K562 (cell line): ENCODE results near the gene DNAJB12. TPM values are rescaled to one million over a fixed set of nuclear protein-coding genes. Genes with fewer than 3 reads are reported as not detected.

Source experiments
- ATAC-seq: fragments of 200-7000 bp; cut with Tn5 transposase; 3 replicates; pipeline ENCODE4 v1.9.1; 2020; ENCODE audit warnings: moderate library complexity
- BruUV-seq: library from RNA; stranded (reverse); fragments of 400-500 nt; replicated peaks from 2 replicates; lab custom pipeline; 2021; lab: Mats Ljungman, UMichigan
- CTCF ChIA-PET: fragments of 300-600 bp; formaldehyde crosslinking; extraction: SDS; loops from one replicate; lab custom pipeline; 2021; ENCODE audit warnings: low intra/inter-chr PET ratio; lab: Yijun Ruan, JAX
- POLR2A ChIA-PET: fragments of 300-600, 350-650 bp; sonication (Branson Sonifier 250); formaldehyde crosslinking; extraction: SDS; loops from one replicate; lab custom pipeline; 2021; ENCODE audit warnings: antibody characterized with exemption, inconsistent platforms; lab: Yijun Ruan, JAX
- DNase-seq, 4 experiments: peaks; one replicate each; pipeline versions ENCODE4 v3.0.0 to v3.0.0-alpha.2; 2011 to 2018; ENCODE audit warnings: low spot score in 3 of 4, mixed read lengths in 3 of 4; ENCODE audit errors: extremely low read depth in 1 of 4
- FAIRE-seq: peaks from 2 replicates; lab custom pipeline; 2011; peaks lifted over from hg19 to GRCh38; lab: Jason Lieb, UNC
- H2AFZ ChIP-seq: 2 replicates; pipeline ENCODE4 v1.6.0; 2011; ENCODE audit warnings: low read depth, low read length, control low read depth, inconsistent platforms
- H3K27ac ChIP-seq: fragments of 200-600 bp; 3 replicates; pipeline ENCODE4 v1.8.0; 2011; ENCODE audit warnings: low read depth, mild to moderate bottlenecking, control low read depth, inconsistent platforms, low read length, moderate library complexity, mixed read lengths; ENCODE audit errors: extremely low read depth
- H3K27me3 ChIP-seq, 2 experiments: fragments of 300-600 bp in 1 of 2; 2 replicates in 1 of 2; 3 replicates in 1 of 2; pipeline versions ENCODE4 v1.6.0 to v1.8.0; 2011; ENCODE audit warnings: inconsistent platforms in 2 of 2, low read length in 2 of 2, mild to moderate bottlenecking in 1 of 2, mixed read lengths in 1 of 2, moderate library complexity in 1 of 2; ENCODE audit not compliant: control insufficient read depth in 2 of 2, insufficient read depth in 2 of 2
- H3K36me3 ChIP-seq: fragments of 300-600 bp; 3 replicates; pipeline ENCODE4 v1.8.0; 2011; ENCODE audit warnings: mild to moderate bottlenecking, low read length, inconsistent platforms; ENCODE audit not compliant: control insufficient read depth, insufficient read depth
- H3K4me1 ChIP-seq, 2 experiments: fragments of 200-600 bp in 1 of 2; replicated peaks in 1 of 2; 2 replicates in 1 of 2; 3 replicates in 1 of 2; pipeline versions ENCODE4 v1.5.1 to v1.8.0; 2011; ENCODE audit warnings: inconsistent platforms in 2 of 2, low read length in 2 of 2, mild to moderate bottlenecking in 1 of 2, mixed read lengths in 1 of 2, moderate library complexity in 1 of 2; ENCODE audit not compliant: control insufficient read depth in 2 of 2, insufficient read depth in 2 of 2
- H3K4me2 ChIP-seq: 2 replicates; pipeline ENCODE4 v1.6.1; 2011; ENCODE audit warnings: low read length, control low read depth, inconsistent platforms, mixed read lengths; ENCODE audit not compliant: insufficient read depth
- H3K4me3 ChIP-seq: fragments of 200-600 bp; sonication (generic), shearing (Covaris generic); 2 replicates; pipeline ENCODE4 v1.5.1; 2016; ENCODE audit warnings: control low read depth, inconsistent platforms
- H3K79me2 ChIP-seq: fragments of 200-600 bp; 3 replicates; pipeline ENCODE4 v1.8.0; 2011; ENCODE audit warnings: low read length, inconsistent platforms; ENCODE audit not compliant: control insufficient read depth, insufficient read depth
- H3K9ac ChIP-seq, 2 experiments: 2 replicates each; pipeline versions ENCODE4 v1.6.0 to v1.6.1; 2011; ENCODE audit warnings: low read depth in 2 of 2, low read length in 2 of 2, control low read depth in 1 of 2, inconsistent platforms in 1 of 2, mild to moderate bottlenecking in 1 of 2, mixed read lengths in 1 of 2; ENCODE audit not compliant: insufficient read depth in 1 of 2
- H3K9me1 ChIP-seq: one replicate; pipeline ENCODE4 v1.6.0; 2011; ENCODE audit warnings: inconsistent platforms, mild to moderate bottlenecking, low read length, moderate library complexity; ENCODE audit not compliant: control insufficient read depth, insufficient read depth
- H3K9me3 ChIP-seq: replicated peaks from 2 replicates; pipeline ENCODE4 v1.5.1; 2011; ENCODE audit warnings: low read depth, low read length, inconsistent platforms; ENCODE audit not compliant: control insufficient read depth, insufficient read depth
- H4K20me1 ChIP-seq: replicated peaks from 2 replicates; pipeline ENCODE4 v1.6.1; 2011; ENCODE audit warnings: low read length, inconsistent platforms, mixed read lengths; ENCODE audit not compliant: control insufficient read depth, insufficient read depth
- ATF1 ChIP-seq, 2 experiments: fragments of 450-650 bp in 1 of 2; IDR thresholded peaks; 2 replicates each; pipeline ENCODE4 v1.6.1; 2016; ENCODE audit warnings: missing compliant biosample characterization in 1 of 2, missing genetic modification characterization in 1 of 2
- BRD9 ChIP-seq: fragments of 450-650 bp; IDR thresholded peaks from 2 replicates; pipeline ENCODE4 v1.6.1; 2018; ENCODE audit warnings: low read depth; ENCODE audit not compliant: partially characterized antibody
- CREB1 ChIP-seq, 2 experiments: sonication (generic) in 1 of 2; formaldehyde crosslinking in 1 of 2; IDR thresholded peaks; 2 replicates each; pipeline versions ENCODE4 v1.6.1 to v1.8.0; 2012 to 2022; ENCODE audit warnings: inconsistent platforms in 1 of 2, mild to moderate bottlenecking in 1 of 2, missing genetic modification reagents in 1 of 2, moderate library complexity in 1 of 2
- FOS ChIP-seq: IDR thresholded peaks from 3 replicates; pipeline ENCODE4 v1.6.1; 2011; ENCODE audit not compliant: insufficient read length; ENCODE audit errors: extremely low read depth
- GABPA ChIP-seq: fragments of 200-800 bp; sonication (Bioruptor generic); conservative IDR thresholded peaks from 2 replicates; pipeline ENCODE4 v1.6.1; 2016; ENCODE audit warnings: low read depth, missing genetic modification characterization, missing compliant biosample characterization
- GABPB1 ChIP-seq: sonication (generic); formaldehyde crosslinking; IDR thresholded peaks from 2 replicates; pipeline ENCODE4 v1.8.0; 2022; ENCODE audit warnings: mild to moderate bottlenecking, missing genetic modification reagents
- HNRNPL ChIP-seq: fragments of 200-400 bp; formaldehyde crosslinking; IDR thresholded peaks from 2 replicates; pipeline ENCODE4 v1.6.1; 2017; ENCODE audit warnings: low read depth, mild to moderate bottlenecking, low read length
- MLLT1 ChIP-seq, 2 experiments: fragments of 450-650 bp; IDR thresholded peaks; 2 replicates each; pipeline ENCODE4 v1.6.1; 2016
- TRIM25 ChIP-seq: fragments of 450-650 bp; IDR thresholded peaks from 2 replicates; pipeline ENCODE4 v1.7.0; 2016; ENCODE audit warnings: borderline replicate concordance
- ZNF384 ChIP-seq: IDR thresholded peaks from 2 replicates; pipeline ENCODE4 v1.6.1; 2012; ENCODE audit warnings: low read depth, low read length, improper control_type of control experiment
- ZNF639 ChIP-seq, 2 experiments: fragments of 200-800 bp in 1 of 2; sonication (Bioruptor generic) in 1 of 2; sonication (generic) in 1 of 2; formaldehyde crosslinking in 1 of 2; IDR thresholded peaks in 1 of 2; conservative IDR thresholded peaks in 1 of 2; 2 replicates each; pipeline versions ENCODE4 v1.5.0 to v1.6.1; 2016 to 2020; ENCODE audit warnings: missing compliant biosample characterization in 1 of 2, missing genetic modification characterization in 1 of 2, missing genetic modification reagents in 1 of 2
- ZNF668 ChIP-seq: fragments of 250-450 bp; sonication (Bioruptor Pico); IDR thresholded peaks from 2 replicates; pipeline ENCODE4 v1.8.0; 2022; ENCODE audit warnings: mild to moderate bottlenecking, inconsistent platforms
- WGBS: fragments of 100-300 bp; shearing (Covaris generic); methylation state at CpG from one replicate; pipeline ENCODE4 v1.1.6; 2016; ENCODE audit warnings: low coverage, mixed read lengths; ENCODE audit not compliant: insufficient coverage; ENCODE audit errors: missing lambda C conversion rate; 5-methylcytosine and 5-hydroxymethylcytosine counted together
- in situ Hi-C: fragments of 300-500 bp; cut with MboI; formaldehyde crosslinking; loops from 4 replicates; pipeline ENCODE4 v1.15.0; 2018; ENCODE audit warnings: inconsistent platforms, mixed read lengths
- intact Hi-C: fragments of 100-400 bp; cut with micrococcal nuclease; formaldehyde crosslinking; loops from 2 replicates; pipeline ENCODE4 v1.14.2; 2022
- polyA plus RNA-seq, 8 experiments: library from polyadenylated mRNA; depleted of rRNA in 4 of 8; stranded (reverse) in 5 of 8; unstranded in 3 of 8; fragments of >200 nt; fragmentation: Nextera tagmentation in 2 of 8; fragmentation: Illumina TruSeq in 1 of 8; extraction: Ambion mirVana in 2 of 8; extraction: Trizol in 1 of 8; gene quantifications; 2 replicates each; pipeline versions ENCODE4 v1.2.1 to v1.2.3, GENCODE V29; 2011 to 2014; ENCODE audit warnings: inconsistent platforms in 1 of 8, missing spikeins in 1 of 8
- total RNA-seq, 7 experiments: library from RNA; depleted of rRNA in 6 of 7; stranded (reverse); fragments of >200 nt in 6 of 7; fragmentation: Illumina TruSeq in 2 of 7; extraction: Trizol in 2 of 7; gene quantifications; 2 replicates each; pipeline versions ENCODE4 v1.2.1 to v1.2.3, GENCODE V29; 2011 to 2021; ENCODE audit warnings: low replicate concordance in 1 of 7
- TF ChIP-seq, protein P1 (sequence below), 2 experiments: fragments of 150-350 bp in 1 of 2; IDR thresholded peaks; 2 replicates each; pipeline ENCODE4 v1.6.1; 2012 to 2016; ENCODE audit warnings: low read depth in 2 of 2, low read length in 2 of 2, mild to moderate bottlenecking in 1 of 2, moderate library complexity in 1 of 2

The DNAJB12 gene
- total and polyA plus RNA-seq, 9 of the 15 experiments (the other 6 are each of a cell fraction or from before 2014, with no cell fraction given), result 3.5 to 31.5 (median 20.3) TPM

- ChIA-PET CTCF (no interaction called here), POLR2A (interaction anchor here (1.0 kb wide), 1 partner anchor 477 kb away, joined by 5 read pairs; no protein-coding TSS in a partner anchor)
- in situ Hi-C loops, result no loop called here
- 30% methylated on average over 4 of the region's 4 CpGs for whole genome bisulfite sequencing
- H3K9me1 ChIP-seq, result no peaks in the 10 kb centered on the region
- DNase-seq (peak in 2 of 4 experiments; percentile 45 to 47), ATAC-seq (no peak), FAIRE-seq (no peak)
- H3K4me3 ChIP-seq, result no peak overlapping the region
- H4K20me1 ChIP-seq, result no peaks in the 10 kb centered on the region; the same call in 1 of the 2 replicates
- H3K4me2 ChIP-seq, result no peak overlapping the region
- intact Hi-C loops, result no loop called here
- H3K9ac ChIP-seq, result no peak overlapping the region
- 0 out of 2 replicates have a peak overlapping the region, but pooled peaks have one; percentile 19 for H2AFZ ChIP-seq
- no peak overlapping the region for H3K27ac ChIP-seq
- no peaks in the 10 kb centered on the region for H3K9me3 ChIP-seq
- no TSS peak for BruUV-seq
- peaks cover 12 to 15% of the 10 kb centered on the region in 2 experiments for H3K4me1 ChIP-seq
- H3K27me3 ChIP-seq, result no peaks in the 10 kb centered on the region
- peaks cover 16% of the 10 kb centered on the region for H3K36me3 ChIP-seq
- H3K79me2 ChIP-seq, result peaks cover 24% of the 10 kb centered on the region
- TF ChIP-seq BRD9 (no peak), CREB1 (IDR thresholded peaks at IDR 0.05) (no peak), CREB1 (CRISPR knock-in tag; IDR thresholded peaks at IDR 0.05) (no peak), ZNF639 (CRISPR knock-in tag; conservative IDR thresholded peaks at IDR 0.05 in 1 of 2, IDR thresholded peaks at IDR 0.05 in 1 of 2) (no peak), FOS (no peak), GABPA (tag) (peak; percentile 59), MLLT1 (IDR thresholded peaks at IDR 0.05) (no peak), TRIM25 (no peak), ZNF384 (peak; percentile 93), GABPB1 (CRISPR knock-in tag) (peak; percentile 49; the same call in 1 of the 2 replicates), HNRNPL (no peak), ATF1 (CRISPR knock-in tag; IDR thresholded peaks at IDR 0.05) (no peak), ATF1 (tag; IDR thresholded peaks at IDR 0.05) (peak; percentile 24; the same call in 1 of the 2 replicates), ZNF668 (CRISPR knock-in tag) (no peak)
- TF ChIP-seq, protein P1, sequence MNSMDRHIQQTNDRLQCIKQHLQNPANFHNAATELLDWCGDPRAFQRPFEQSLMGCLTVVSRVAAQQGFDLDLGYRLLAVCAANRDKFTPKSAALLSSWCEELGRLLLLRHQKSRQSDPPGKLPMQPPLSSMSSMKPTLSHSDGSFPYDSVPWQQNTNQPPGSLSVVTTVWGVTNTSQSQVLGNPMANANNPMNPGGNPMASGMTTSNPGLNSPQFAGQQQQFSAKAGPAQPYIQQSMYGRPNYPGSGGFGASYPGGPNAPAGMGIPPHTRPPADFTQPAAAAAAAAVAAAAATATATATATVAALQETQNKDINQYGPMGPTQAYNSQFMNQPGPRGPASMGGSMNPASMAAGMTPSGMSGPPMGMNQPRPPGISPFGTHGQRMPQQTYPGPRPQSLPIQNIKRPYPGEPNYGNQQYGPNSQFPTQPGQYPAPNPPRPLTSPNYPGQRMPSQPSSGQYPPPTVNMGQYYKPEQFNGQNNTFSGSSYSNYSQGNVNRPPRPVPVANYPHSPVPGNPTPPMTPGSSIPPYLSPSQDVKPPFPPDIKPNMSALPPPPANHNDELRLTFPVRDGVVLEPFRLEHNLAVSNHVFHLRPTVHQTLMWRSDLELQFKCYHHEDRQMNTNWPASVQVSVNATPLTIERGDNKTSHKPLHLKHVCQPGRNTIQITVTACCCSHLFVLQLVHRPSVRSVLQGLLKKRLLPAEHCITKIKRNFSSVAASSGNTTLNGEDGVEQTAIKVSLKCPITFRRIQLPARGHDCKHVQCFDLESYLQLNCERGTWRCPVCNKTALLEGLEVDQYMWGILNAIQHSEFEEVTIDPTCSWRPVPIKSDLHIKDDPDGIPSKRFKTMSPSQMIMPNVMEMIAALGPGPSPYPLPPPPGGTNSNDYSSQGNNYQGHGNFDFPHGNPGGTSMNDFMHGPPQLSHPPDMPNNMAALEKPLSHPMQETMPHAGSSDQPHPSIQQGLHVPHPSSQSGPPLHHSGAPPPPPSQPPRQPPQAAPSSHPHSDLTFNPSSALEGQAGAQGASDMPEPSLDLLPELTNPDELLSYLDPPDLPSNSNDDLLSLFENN (IDR thresholded peaks at IDR 0.05; ENCODE audit: low read depth in 2 of 2, low read length in 2 of 2), result no peak
Measured at GRCh38 chr10:72356987-72357386, 2.3 kb upstream of the DNAJB12 start.
